IPS-11a (cell line): ENCODE results near the gene TFRC.
"Not testable (repeated sequence)": the region's sequence is repeated elsewhere in the genome, so short reads cannot be mapped to it uniquely, and the experiment has no call there.

Source experiments
- H3K4me3 ChIP-seq: one replicate; pipeline ENCODE4 v1.5.1; 2013; ENCODE audit warnings: low read depth, low read length, control low read depth

TFRC gene

GRCh38 chr3:196007744-196008335 lies 74.0 kb downstream of the TFRC start:
- no peak overlapping the region for H3K4me3 ChIP-seq

- not testable (repeated sequence) for H3K4me3 ChIP-seq
Measured at GRCh38 chr3:196005338-196005737, 76.6 kb downstream of the TFRC start.

- H3K4me3 ChIP-seq, result not testable (repeated sequence)
Measured at GRCh38 chr3:196004359-196005052, 77.4 kb downstream of the TFRC start.

- H3K4me3 ChIP-seq, result no peak overlapping the region
Measured at GRCh38 chr3:196003611-196004010, 78.3 kb downstream of the TFRC start.

GRCh38 chr3:196002721-196003120 lies 79.2 kb downstream of the TFRC start:
- H3K4me3 ChIP-seq, result not testable (repeated sequence)

GRCh38 chr3:196001240-196001639 lies 80.7 kb downstream of the TFRC start:
- H3K4me3 ChIP-seq, result not testable (repeated sequence)

GRCh38 chr3:196000360-196000950 lies 81.4 kb downstream of the TFRC start:
- not testable (repeated sequence) for H3K4me3 ChIP-seq

GRCh38 chr3:195999896-196000295 lies 82.0 kb downstream of the TFRC start:
- no peak overlapping the region for H3K4me3 ChIP-seq
